Ramos (cell line): Measurements from ENCODE around the gene ANO4.
"Not testable (repeated sequence)": the region's sequence is repeated elsewhere in the genome, so short reads cannot be mapped to it uniquely, and the experiment has no call there.

Experiments used
- in situ Hi-C: fragments of 300-500 bp; cut with MboI; formaldehyde crosslinking; loops from one replicate; pipeline ENCODE4 v1.14.3; 2022; ENCODE audit warnings: low sequenced_read_pairs; ENCODE audit not compliant: unreplicated experiment

Gene ANO4

DNA sequence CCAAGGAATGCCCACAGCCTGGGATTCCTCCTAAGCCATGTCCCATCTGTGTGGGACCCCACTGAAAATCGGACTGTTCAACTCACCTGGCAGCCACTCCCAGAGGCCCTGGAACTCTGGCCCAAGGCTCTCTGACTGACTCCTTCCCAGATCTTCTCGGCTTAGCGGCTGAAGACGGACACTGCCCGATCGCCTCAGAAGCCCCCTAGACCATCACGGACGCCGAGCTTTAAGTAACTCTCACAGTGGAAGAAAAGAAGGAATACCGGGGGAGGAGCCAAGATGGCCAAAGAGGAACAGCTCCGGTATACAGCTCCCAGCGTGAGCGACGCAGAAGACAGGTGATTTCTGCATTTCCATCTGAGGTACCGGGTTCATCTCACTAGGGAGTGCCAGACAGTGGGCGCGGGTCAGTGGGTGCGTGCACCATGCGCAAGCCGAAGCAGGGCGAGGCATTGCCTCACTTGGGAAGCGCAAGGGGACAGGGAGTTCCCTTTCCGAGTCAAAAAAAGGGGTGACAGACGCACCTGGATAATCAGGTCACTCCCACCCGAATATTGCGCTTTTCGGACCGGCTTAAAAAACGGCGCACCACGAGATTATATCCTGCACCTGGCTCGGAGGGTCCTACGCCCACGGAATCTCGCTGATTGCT lies 351.3 kb downstream of the ANO4 start:
- in situ Hi-C loops = not testable (repeated sequence)

DNA sequence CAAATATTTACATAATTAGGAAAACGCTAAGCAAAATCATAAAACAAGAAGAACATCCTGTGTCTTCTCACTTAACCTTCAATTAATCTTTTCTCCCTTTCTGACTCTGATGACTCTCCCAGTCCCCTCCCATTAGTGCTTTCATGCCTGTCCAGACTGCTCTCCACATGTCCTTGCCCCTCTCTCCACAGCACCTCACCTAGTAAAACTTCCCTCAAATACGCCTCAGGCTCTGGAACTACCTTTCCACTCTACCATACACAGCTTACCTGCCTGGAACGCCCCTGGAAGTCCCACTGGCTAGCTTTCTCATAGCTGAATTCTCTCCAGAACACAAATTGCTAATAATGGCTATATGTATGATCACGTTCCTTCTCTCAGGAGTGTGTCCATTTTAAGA lies 370.7 kb downstream of the ANO4 start:
- in situ Hi-C loops = no loop called here

DNA sequence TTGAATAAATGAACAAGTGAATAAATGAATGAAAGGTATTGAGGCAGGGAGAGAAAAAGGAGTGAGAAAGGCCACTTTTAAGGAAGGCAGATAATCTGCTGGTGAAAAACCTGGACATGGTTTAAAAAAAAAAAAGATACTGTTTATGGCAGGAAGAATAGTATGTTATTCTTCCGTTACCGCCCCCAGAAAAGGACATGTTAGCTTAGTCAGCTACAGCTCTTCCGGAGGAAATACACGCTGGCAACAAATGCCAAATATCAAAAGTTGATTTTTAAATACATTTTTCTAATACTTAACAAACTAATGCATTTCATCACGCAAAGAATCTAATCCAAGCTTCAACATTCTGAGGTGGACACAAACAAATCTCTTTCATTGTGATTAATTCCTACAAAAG lies 372.3 kb downstream of the ANO4 start:
- in situ Hi-C loops = no loop called here

DNA sequence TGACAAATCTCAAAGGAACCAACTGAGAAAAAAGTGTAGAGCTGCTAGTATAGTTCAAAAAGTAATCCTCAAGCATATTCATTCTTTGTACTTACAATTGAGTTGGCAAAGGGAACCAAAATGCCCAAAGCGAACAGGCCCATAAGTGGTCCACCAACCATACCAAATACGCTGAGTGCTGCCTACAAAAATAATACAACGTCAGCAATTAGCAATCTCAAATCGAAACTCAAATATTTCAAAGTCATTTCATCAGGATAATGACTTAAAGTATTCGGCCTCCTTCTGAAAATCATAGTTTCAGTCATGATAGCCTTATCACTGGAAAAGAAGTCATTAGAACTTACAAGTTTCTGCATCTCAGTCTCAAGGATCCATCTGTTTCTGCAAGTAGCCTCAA lies 373.4 kb downstream of the ANO4 start:
- in situ Hi-C loops = no loop called here

DNA sequence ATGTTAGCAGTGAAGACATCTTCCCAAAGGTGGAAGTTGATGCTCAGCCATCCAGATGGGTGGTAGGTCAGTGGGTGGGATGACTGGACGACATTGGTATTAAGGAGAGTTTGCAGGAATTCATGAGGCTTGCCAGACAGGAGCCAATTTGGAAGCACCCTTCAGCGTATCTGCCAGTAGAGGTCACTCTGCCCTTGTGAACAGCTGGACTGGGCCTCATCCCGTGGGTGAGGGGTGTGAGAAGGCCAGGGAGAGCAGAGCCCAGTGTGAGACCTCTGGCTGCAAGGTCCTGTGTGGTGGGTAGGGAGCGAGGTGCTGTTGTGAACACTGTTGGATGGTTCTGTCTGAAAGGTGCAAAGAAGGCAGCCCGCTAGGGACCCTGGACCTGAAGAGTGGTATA lies 377.7 kb downstream of the ANO4 start:
- in situ Hi-C loops = no loop called here

DNA sequence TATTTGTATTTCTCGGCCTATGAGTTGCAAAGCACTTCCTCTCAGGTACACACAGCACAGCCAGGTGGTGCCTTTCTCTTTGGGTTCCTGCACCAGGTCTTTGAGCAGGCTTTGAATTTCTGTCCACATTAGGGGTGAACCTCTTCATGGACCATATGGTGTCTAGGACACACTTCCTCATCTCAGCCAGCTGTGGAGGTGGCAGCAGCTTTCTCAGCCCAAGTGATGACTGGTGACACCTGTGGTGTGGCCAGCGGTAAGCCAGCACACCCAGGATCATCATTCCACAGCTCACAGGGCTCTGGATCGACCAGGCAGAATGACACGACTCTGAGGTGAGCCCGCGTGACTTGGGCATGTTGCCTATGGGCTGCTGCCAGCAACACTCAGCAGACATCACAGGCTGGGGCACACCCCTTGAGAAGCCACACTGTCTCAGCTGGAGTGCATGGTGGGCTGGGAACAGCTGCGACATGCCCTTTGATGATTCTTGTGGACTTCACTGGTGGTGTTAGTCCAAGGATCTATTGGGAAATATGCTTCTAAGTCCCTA lies 378.7 kb downstream of the ANO4 start:
- in situ Hi-C loops = no loop called here

DNA sequence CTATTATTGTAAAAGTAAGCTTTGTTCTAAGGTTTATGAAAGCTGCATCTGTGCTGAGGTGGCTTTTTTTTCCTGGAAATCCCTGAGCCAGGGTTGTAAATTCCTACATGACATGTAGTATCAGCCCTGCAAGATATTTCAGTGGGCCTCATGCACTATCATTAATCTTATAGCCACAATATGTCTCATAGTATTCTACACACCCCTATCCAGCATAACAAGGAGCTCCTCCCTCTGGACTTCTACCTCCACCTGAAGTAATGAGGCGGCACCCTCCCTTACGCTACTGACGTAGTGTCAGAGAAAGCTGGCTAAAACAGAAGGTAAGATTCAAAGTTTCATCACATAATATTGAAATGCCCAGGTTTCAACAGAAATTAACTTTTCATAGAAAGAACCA lies 380.0 kb downstream of the ANO4 start:
- in situ Hi-C loops = no loop called here
